ENCODE results near the gene TNFSF4.

The TNFSF4 gene

GRCh38 chr1:173149887-173150286 is 57.2 kb downstream of the TNFSF4 start:
- Histone ChIP-seq H3K4me1 (no peaks in the 10 kb centered on the region), H3K9me3 (peaks cover 15% of the 10 kb centered on the region), H3K27ac (no peak overlapping the region), H3K36me3 (no peaks in the 10 kb centered on the region), H3K9ac (no peak overlapping the region), H4K20me1 (no peaks in the 10 kb centered on the region), H3K27me3 (no peaks in the 10 kb centered on the region), H3K4me2 (no peak overlapping the region), H3K4me3 (no peak overlapping the region)
- TF ChIP-seq Cebpa-rat (IDR thresholded peaks at IDR 0.05) = no peak

GRCh38 chr1:173148971-173149370 is 58.2 kb downstream of the TNFSF4 start:
- Histone ChIP-seq H3K4me1 (no peaks in the 10 kb centered on the region), H3K9ac (no peak overlapping the region), H3K27ac (no peak overlapping the region), H3K27me3 (no peaks in the 10 kb centered on the region), H3K4me3 (no peak overlapping the region), H3K9me3 (peaks cover 10% of the 10 kb centered on the region), H3K4me2 (no peak overlapping the region), H4K20me1 (no peaks in the 10 kb centered on the region), H3K36me3 (no peaks in the 10 kb centered on the region)
- TF ChIP-seq Cebpa-rat (IDR thresholded peaks at IDR 0.05) = no peak

- Histone ChIP-seq H3K4me1 (no peaks in the 10 kb centered on the region), H4K20me1 (no peaks in the 10 kb centered on the region), H3K4me3 (no peak overlapping the region), H3K27ac (no peak overlapping the region), H3K9me3 (peaks cover 6% of the 10 kb centered on the region), H3K36me3 (no peaks in the 10 kb centered on the region), H3K9ac (no peak overlapping the region), H3K27me3 (no peaks in the 10 kb centered on the region), H3K4me2 (no peak overlapping the region)
- TF ChIP-seq Cebpa-rat (IDR thresholded peaks at IDR 0.05) = no peak
Observed at GRCh38 chr1:173148545-173148944, 58.6 kb downstream of the TNFSF4 start.

- Histone ChIP-seq H3K36me3 (no peaks in the 10 kb centered on the region), H3K9ac (no peak overlapping the region), H3K4me3 (no peak overlapping the region), H3K9me3 (no peaks in the 10 kb centered on the region), H3K4me2 (no peak overlapping the region), H4K20me1 (no peaks in the 10 kb centered on the region), H3K27me3 (no peaks in the 10 kb centered on the region), H3K27ac (no peak overlapping the region), H3K4me1 (no peaks in the 10 kb centered on the region)
- TF ChIP-seq Cebpa-rat (IDR thresholded peaks at IDR 0.05) = no peak
Observed at GRCh38 chr1:173140733-173141132, 66.4 kb downstream of the TNFSF4 start.

GRCh38 chr1:173139706-173140105 is 67.4 kb downstream of the TNFSF4 start:
- H3K9me3 ChIP-seq = no peaks in the 10 kb centered on the region
- no peaks in the 10 kb centered on the region for H4K20me1 ChIP-seq
- no peaks in the 10 kb centered on the region for H3K4me1 ChIP-seq
- no peak for TF ChIP-seq Cebpa-rat (IDR thresholded peaks at IDR 0.05)
- no peak overlapping the region for H3K4me2 ChIP-seq
- no peaks in the 10 kb centered on the region for H3K27me3 ChIP-seq
- no peak overlapping the region for H3K4me3 ChIP-seq
- H3K9ac ChIP-seq = no peak overlapping the region
- no peaks in the 10 kb centered on the region for H3K36me3 ChIP-seq
- H3K27ac ChIP-seq = no peak overlapping the region

GRCh38 chr1:173137107-173137706 is 69.9 kb downstream of the TNFSF4 start:
- H3K4me3 ChIP-seq = no peak overlapping the region
- H3K9me3 ChIP-seq = no peaks in the 10 kb centered on the region
- no peak for TF ChIP-seq Cebpa-rat (IDR thresholded peaks at IDR 0.05)
- H3K4me2 ChIP-seq = no peak overlapping the region
- no peak overlapping the region for H3K9ac ChIP-seq
- no peaks in the 10 kb centered on the region for H4K20me1 ChIP-seq
- no peaks in the 10 kb centered on the region for H3K4me1 ChIP-seq
- H3K27ac ChIP-seq = no peak overlapping the region
- no peaks in the 10 kb centered on the region for H3K27me3 ChIP-seq
- no peaks in the 10 kb centered on the region for H3K36me3 ChIP-seq

GRCh38 chr1:173134800-173135199 is 72.3 kb downstream of the TNFSF4 start:
- Histone ChIP-seq H3K9ac (no peak overlapping the region), H4K20me1 (no peaks in the 10 kb centered on the region), H3K9me3 (no peaks in the 10 kb centered on the region), H3K27ac (no peak overlapping the region), H3K36me3 (no peaks in the 10 kb centered on the region), H3K27me3 (no peaks in the 10 kb centered on the region), H3K4me1 (no peaks in the 10 kb centered on the region), H3K4me3 (no peak overlapping the region), H3K4me2 (no peak overlapping the region)
- no peak for TF ChIP-seq Cebpa-rat (IDR thresholded peaks at IDR 0.05)

GRCh38 chr1:173134029-173134428 is 73.1 kb downstream of the TNFSF4 start:
- no peak overlapping the region for H3K9ac ChIP-seq
- no peak overlapping the region for H3K27ac ChIP-seq
- H3K27me3 ChIP-seq = no peaks in the 10 kb centered on the region
- TF ChIP-seq Cebpa-rat (IDR thresholded peaks at IDR 0.05) = no peak
- H3K4me1 ChIP-seq = no peaks in the 10 kb centered on the region
- no peak overlapping the region for H3K4me3 ChIP-seq
- H3K4me2 ChIP-seq = no peak overlapping the region
- H4K20me1 ChIP-seq = no peaks in the 10 kb centered on the region
- H3K9me3 ChIP-seq = no peaks in the 10 kb centered on the region
- no peaks in the 10 kb centered on the region for H3K36me3 ChIP-seq

Data from BLaER1 (cell line).